Kasumi-1 (cell line): ENCODE data around the gene ITIH4.

ENCODE experiments used
- DNase-seq, 2 experiments: peaks; one replicate each; lab custom pipeline; 2025; lab: John Stamatoyannopoulos, UW

Gene ITIH4

GRCh38 chr3:52798376-52798977, 32.0 kb downstream of the ITIH4 start:
- DNase-seq: no peak

GRCh38 chr3:52796411-52796810, 34.1 kb downstream of the ITIH4 start:
- DNase-seq: no peak

- DNase-seq: no peak
These were observed 35.1 kb downstream of the ITIH4 start for GRCh38 chr3:52795298-52795900.

- DNase-seq: no peak
These were observed 35.8 kb downstream of the ITIH4 start, which contains the start of gene ITIH3 for GRCh38 chr3:52794612-52795099. Gene ITIH3 (plus strand): TSS chr3:52794796. CDS start chr3:52794804, 8 bp downstream.

GRCh38 chr3:52793702-52794611, 36.5 kb downstream of the ITIH4 start:
- no peak for DNase-seq

GRCh38 chr3:52792961-52793695, 37.3 kb downstream of the ITIH4 start:
- no peak for DNase-seq

GRCh38 chr3:52792413-52792812, 38.1 kb downstream of the ITIH4 start:
- DNase-seq: no peak

GRCh38 chr3:52791928-52792327, 38.5 kb downstream of the ITIH4 start:
- DNase-seq: no peak

- no peak for DNase-seq
These were observed 39.1 kb downstream of the ITIH4 start for GRCh38 chr3:52791366-52791765.

GRCh38 chr3:52790741-52791140, 39.7 kb downstream of the ITIH4 start:
- DNase-seq: no peak

GRCh38 chr3:52790337-52790736, 40.1 kb downstream of the ITIH4 start:
- no peak for DNase-seq

GRCh38 chr3:52789746-52790040, 40.8 kb downstream of the ITIH4 start:
- no peak for DNase-seq

- DNase-seq: no peak
These were observed 41.4 kb downstream of the ITIH4 start for GRCh38 chr3:52788890-52789745.

- DNase-seq: no peak
These were observed 42.5 kb downstream of the ITIH4 start for GRCh38 chr3:52787672-52788625.

GRCh38 chr3:52787246-52787645, 43.2 kb downstream of the ITIH4 start:
- no peak for DNase-seq

GRCh38 chr3:52786330-52787215, 43.9 kb downstream of the ITIH4 start:
- DNase-seq: no peak

GRCh38 chr3:52784931-52785590, 45.4 kb downstream of the ITIH4 start:
- DNase-seq: no peak

- no peak for DNase-seq
These were observed 46.4 kb downstream of the ITIH4 start for GRCh38 chr3:52784021-52784621.
